ENCODE data around the gene CELA2B.
"Not testable (repeated sequence)": the region's sequence is repeated elsewhere in the genome, so short reads cannot be mapped to it uniquely, and the experiment has no call there.

DNA sequence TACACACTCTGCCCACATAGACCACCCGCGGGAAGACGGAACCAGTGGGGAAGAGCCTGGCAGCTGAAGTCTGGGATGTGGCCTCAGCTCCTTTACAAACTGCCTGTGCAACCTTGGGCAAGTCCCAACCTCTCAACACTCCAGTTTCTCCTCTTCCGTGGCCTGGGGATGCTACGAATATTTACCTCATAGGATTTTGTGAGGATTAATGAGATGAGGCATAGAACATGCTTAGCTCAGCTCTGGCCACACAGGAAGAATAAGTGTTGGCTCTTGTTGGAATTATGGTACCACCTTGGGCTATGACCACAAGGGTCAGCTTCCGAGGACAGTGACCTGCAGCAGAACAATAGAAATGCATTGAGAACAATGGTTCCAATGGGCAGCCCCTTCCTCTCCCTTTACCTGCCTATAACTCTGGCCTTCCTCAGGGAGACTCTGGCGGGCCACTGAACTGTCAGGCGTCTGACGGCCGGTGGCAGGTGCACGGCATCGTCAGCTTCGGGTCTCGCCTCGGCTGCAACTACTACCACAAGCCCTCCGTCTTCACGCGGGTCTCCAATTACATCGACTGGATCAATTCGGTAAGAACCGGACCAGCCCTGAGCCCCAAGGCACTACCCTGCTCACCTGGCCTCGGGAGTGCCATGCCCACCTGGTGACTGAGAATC, 8.8 kb upstream of the CELA2B start:
- TF ChIP-seq, protein P1, sequence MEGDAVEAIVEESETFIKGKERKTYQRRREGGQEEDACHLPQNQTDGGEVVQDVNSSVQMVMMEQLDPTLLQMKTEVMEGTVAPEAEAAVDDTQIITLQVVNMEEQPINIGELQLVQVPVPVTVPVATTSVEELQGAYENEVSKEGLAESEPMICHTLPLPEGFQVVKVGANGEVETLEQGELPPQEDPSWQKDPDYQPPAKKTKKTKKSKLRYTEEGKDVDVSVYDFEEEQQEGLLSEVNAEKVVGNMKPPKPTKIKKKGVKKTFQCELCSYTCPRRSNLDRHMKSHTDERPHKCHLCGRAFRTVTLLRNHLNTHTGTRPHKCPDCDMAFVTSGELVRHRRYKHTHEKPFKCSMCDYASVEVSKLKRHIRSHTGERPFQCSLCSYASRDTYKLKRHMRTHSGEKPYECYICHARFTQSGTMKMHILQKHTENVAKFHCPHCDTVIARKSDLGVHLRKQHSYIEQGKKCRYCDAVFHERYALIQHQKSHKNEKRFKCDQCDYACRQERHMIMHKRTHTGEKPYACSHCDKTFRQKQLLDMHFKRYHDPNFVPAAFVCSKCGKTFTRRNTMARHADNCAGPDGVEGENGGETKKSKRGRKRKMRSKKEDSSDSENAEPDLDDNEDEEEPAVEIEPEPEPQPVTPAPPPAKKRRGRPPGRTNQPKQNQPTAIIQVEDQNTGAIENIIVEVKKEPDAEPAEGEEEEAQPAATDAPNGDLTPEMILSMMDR (IDR thresholded peaks at IDR 0.05) = not testable (repeated sequence)
- TF ChIP-seq POLR2A (IDR thresholded peaks at IDR 0.05) = not testable (repeated sequence)
